AG04449 (cell line): ENCODE measurements around the gene CADM3.

Source experiments
- CTCF ChIA-PET: fragments of 350-600 bp; formaldehyde crosslinking; extraction: SDS; loops from one replicate; lab custom pipeline; 2021; ENCODE audit warnings: antibody characterized with exemption; lab: Yijun Ruan, JAX
- POLR2A ChIA-PET: fragments of 400-600, 350-600 bp; formaldehyde crosslinking; extraction: SDS; loops from one replicate; lab custom pipeline; 2020; ENCODE audit warnings: antibody characterized with exemption, inconsistent platforms; lab: Yijun Ruan, JAX
- DNase-seq: peaks from one replicate; pipeline ENCODE4 v3.0.0-alpha.2; 2010; ENCODE audit warnings: low read depth, low spot score
- H3K4me3 ChIP-seq: 2 replicates; pipeline ENCODE4 v1.5.1; 2011; ENCODE audit warnings: low read depth, mild to moderate bottlenecking, control low read depth, low read length
- TF ChIP-seq, protein P1 (sequence below): IDR thresholded peaks from one replicate; pipeline ENCODE4 v1.5.1; 2011; ENCODE audit warnings: mild to moderate bottlenecking, moderate library complexity, low read length, control low read depth, inconsistent platforms; ENCODE audit not compliant: insufficient read depth; ENCODE audit errors: missing control alignments

Gene CADM3

DNA sequence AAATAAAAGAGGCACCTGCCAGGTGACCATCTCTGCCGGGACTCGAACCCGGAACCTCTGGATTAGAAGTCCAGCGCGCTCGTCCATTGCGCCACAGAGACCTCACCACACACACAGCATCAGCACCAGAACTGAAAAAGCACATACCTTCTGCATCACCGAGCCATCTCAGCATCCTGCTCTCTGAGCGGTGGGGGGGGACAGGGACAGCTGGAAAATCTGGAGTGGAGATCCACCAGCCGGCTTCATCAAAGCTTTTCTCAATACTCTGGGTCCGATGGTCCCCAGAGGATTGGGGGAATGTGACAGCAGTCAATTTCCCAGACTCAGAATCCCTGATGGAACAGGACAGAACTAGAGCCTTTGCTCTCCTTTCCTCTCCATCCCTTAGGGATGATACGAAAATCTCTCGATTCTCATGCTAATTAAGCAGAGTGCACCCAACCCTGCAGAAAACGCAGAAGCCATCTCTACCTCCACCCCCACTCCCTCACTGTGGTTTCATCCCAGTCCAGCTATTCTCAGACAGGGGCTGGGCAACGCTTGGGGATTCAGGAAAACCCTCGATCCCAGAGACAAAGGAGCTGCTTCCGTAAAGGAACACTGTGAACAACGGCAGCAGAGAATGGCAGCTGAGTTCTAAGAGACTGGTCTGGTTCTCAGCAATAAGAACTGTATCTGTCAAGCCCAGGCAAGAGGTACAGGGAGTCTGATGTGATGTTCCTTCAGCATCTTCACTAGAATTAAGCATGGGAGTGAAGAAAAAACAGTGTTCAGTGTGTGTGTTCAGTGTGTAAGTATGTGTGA lies 29.6 kb upstream of the CADM3 start:
- TF ChIP-seq, protein P1, sequence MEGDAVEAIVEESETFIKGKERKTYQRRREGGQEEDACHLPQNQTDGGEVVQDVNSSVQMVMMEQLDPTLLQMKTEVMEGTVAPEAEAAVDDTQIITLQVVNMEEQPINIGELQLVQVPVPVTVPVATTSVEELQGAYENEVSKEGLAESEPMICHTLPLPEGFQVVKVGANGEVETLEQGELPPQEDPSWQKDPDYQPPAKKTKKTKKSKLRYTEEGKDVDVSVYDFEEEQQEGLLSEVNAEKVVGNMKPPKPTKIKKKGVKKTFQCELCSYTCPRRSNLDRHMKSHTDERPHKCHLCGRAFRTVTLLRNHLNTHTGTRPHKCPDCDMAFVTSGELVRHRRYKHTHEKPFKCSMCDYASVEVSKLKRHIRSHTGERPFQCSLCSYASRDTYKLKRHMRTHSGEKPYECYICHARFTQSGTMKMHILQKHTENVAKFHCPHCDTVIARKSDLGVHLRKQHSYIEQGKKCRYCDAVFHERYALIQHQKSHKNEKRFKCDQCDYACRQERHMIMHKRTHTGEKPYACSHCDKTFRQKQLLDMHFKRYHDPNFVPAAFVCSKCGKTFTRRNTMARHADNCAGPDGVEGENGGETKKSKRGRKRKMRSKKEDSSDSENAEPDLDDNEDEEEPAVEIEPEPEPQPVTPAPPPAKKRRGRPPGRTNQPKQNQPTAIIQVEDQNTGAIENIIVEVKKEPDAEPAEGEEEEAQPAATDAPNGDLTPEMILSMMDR: no peak
- H3K4me3 ChIP-seq: peak overlapping the region; percentile 29; the same call in 1 of the 2 replicates
- no peak for DNase-seq
- POLR2A ChIA-PET: no interaction called here
- CTCF ChIA-PET: interaction anchor here (0.9 to 3.2 kb wide), 4 partner anchors 9 to 68 kb away, joined by 4 to 22 read pairs (median 10); no protein-coding TSS in a partner anchor

DNA sequence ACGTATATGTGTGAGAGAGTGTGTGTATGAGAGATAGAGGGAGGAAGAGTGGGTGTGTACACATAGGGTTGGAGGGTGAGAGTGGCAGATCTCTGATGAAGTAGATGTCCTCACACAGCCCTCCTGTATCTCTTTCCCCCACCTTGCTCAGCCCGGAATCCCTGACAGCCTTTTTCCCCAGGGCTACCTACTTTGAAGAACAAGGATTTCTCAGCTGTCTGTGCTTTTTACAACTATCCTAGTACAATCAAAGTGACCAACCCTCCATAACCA lies 29.1 kb upstream of the CADM3 start:
- ChIA-PET CTCF (interaction anchor here (0.9 to 3.2 kb wide), 4 partner anchors 9 to 68 kb away, joined by 4 to 22 read pairs (median 10); no protein-coding TSS in a partner anchor), POLR2A (no interaction called here)
- H3K4me3 ChIP-seq: peak overlapping the region; percentile 4; the same call in 1 of the 2 replicates
- TF ChIP-seq, protein P1: no peak
- no peak for DNase-seq

DNA sequence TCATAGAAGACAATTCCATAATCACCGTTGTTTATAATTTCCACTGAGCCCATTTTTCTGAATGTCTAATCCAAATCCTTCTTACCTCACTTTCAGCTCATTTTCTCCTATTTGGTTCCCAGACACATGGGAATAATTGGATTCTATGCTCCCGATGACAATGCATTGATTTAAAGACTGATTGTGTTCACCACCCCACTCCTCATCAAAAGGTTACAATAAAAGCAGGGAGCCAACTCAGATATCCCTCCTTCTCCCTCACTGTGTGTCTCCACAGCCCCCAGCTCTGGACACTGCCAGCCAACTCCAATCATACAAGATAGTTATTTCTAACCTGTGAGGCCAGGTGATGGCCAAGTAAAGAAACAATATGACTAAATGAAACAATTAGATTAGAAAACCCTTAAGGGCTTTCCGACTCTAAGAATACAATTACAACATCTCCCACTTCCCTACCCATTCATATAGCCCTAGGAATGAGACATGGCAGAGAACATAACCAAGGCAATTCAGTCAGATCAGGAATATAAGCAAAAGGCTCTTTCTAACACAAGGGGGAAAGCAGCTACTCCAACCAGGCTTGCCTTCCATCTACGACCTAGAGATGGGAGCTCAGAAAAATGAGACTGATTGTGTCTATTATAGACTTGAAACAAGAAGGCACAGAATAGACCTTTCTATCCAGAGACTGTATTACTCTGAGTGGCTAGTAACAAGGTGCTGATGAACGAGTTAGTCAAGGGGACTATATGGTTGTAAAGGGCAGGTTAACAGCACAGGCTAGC lies 28.5 kb upstream of the CADM3 start:
- no peak for DNase-seq
- POLR2A ChIA-PET: no interaction called here
- no peak overlapping the region for H3K4me3 ChIP-seq
- CTCF ChIA-PET: interaction anchor here (0.9 to 3.2 kb wide), 4 partner anchors 10 to 67 kb away, joined by 4 to 22 read pairs (median 10); no protein-coding TSS in a partner anchor
- TF ChIP-seq, protein P1: no peak

DNA sequence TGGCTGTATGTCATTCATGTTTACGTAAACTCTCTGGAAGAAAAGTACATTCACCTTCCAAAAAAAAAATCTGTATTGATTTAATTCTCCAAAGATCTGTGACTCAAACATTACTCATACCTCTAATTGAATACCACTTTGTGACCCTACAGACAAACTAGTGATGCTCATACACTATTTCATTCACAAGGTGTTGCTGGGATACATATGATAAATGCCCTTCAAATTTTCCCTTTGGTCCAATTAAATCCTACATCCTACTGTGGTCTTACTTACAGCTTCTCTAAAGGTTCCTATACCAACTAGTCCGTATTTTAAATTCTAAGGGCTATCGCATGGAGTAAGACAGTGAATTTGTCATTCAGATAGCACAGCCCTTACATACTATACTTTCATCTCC lies 26.8 kb upstream of the CADM3 start:
- no peak overlapping the region for H3K4me3 ChIP-seq
- DNase-seq: no peak
- POLR2A ChIA-PET: no interaction called here
- TF ChIP-seq, protein P1: no peak
- CTCF ChIA-PET: interaction anchor here (1.2 kb wide), 1 partner anchor 16 kb away, joined by 3 read pairs; no protein-coding TSS in a partner anchor

DNA sequence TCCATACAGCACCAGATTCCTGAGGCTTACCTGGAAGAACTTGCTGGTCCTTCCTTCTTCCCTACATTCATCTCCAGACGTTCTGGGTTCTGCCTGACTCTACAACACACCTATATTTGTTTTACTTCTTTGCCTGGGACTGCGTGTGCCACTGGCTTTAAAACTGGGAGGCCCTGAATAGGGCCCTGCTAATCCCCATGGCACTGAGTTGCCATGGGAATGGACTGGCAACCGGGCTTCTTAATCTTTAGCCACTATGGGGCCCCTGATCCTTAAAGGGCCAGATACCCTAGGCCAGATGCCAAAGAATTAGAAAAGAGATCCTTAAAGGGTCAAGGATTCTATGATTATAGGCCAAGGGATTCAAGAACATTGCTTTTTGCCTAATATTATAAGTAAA lies 24.4 kb upstream of the CADM3 start:
- no peak for DNase-seq
- ChIA-PET POLR2A (no interaction called here), CTCF (interaction anchor here (1.2 kb wide), 1 partner anchor 13 kb away, joined by 7 read pairs; no protein-coding TSS in a partner anchor)
- H3K4me3 ChIP-seq: no peak overlapping the region
- TF ChIP-seq, protein P1: no peak

DNA sequence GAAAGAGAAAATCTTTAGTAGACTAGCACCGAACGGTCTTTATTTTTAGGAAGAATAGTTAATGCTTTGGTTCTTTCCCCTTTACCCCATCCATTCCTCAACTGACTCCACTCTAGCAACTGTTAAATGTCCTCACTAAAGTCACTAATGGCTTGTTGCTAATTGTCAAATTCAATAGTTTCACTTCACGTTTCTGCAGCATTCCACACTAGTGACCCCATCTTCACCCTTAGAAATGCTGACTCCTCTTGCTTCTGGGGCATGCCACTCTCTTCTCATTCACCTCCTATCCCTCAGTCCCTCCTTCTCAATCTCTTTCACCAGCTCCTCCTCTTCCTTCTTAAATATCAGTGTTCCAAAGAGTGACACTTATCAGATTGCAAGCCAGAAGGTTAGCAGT lies 19.4 kb upstream of the CADM3 start:
- no peak overlapping the region for H3K4me3 ChIP-seq
- TF ChIP-seq, protein P1: no peak
- no peak for DNase-seq
- ChIA-PET CTCF (interaction anchor here (0.8 to 2.2 kb wide), 3 partner anchors 8 to 44 kb away, joined by 3 to 6 read pairs (median 5); no protein-coding TSS in a partner anchor), POLR2A (no interaction called here)
